GM12878 (cell line): Measurements from ENCODE around the gene FABP1. TPM values are rescaled to one million over a fixed set of nuclear protein-coding genes. Genes with fewer than 3 reads are reported as not detected.

Experiments used
- ATAC-seq: fragments of 200-7000 bp; cut with Tn5 transposase; 3 replicates; pipeline ENCODE4 v1.9.1; 2020; ENCODE audit warnings: mild to moderate bottlenecking, moderate library complexity
- BruUV-seq: library from RNA; stranded (reverse); fragments of 400-500 nt; replicated peaks from 2 replicates; lab custom pipeline; 2021; lab: Mats Ljungman, UMichigan
- CTCF ChIA-PET: fragments of 300-600 bp; sonication (Branson Sonifier 250); formaldehyde crosslinking; extraction: SDS; loops from one replicate; lab custom pipeline; 2021; ENCODE audit warnings: inconsistent platforms; lab: Yijun Ruan, JAX
- POLR2A ChIA-PET: fragments of 350-600 bp; formaldehyde crosslinking; extraction: SDS; loops from one replicate; lab custom pipeline; 2021; ENCODE audit warnings: inconsistent platforms; lab: Charles Lee
- RAD21 ChIA-PET: fragments of 300-600 bp; sonication (Branson Sonifier 250); formaldehyde crosslinking; loops from one replicate; lab custom pipeline; 2023; ENCODE audit warnings: antibody characterized with exemption; ENCODE audit not compliant: unreplicated experiment; lab: Charles Lee
- SMC1A ChIA-PET: fragments of 300-600 bp; sonication (Branson Sonifier 250); formaldehyde crosslinking; loops from one replicate; lab custom pipeline; 2023; ENCODE audit not compliant: unreplicated experiment, uncharacterized antibody; lab: Charles Lee
- DNase-seq: peaks from one replicate; pipeline ENCODE4 v3.0.0-alpha.2; 2011; ENCODE audit warnings: low read depth, low spot score
- FAIRE-seq: peaks from 3 replicates; lab custom pipeline; 2011; peaks lifted over from hg19 to GRCh38; lab: Jason Lieb, UNC
- H2AFZ ChIP-seq: 2 replicates; pipeline ENCODE4 v1.6.0; 2011; ENCODE audit warnings: low read depth, low read length, control low read depth; ENCODE audit not compliant: control insufficient read depth
- H3K27ac ChIP-seq: 2 replicates; pipeline ENCODE4 v1.5.1; 2011; ENCODE audit warnings: control low read depth; ENCODE audit not compliant: control insufficient read depth, insufficient read depth
- H3K27me3 ChIP-seq, 2 experiments: replicated peaks in 1 of 2; 2 replicates each; pipeline versions ENCODE4 v1.6.0 to v1.6.1; 2011; ENCODE audit warnings: low read length in 1 of 2; ENCODE audit not compliant: control insufficient read depth in 2 of 2, insufficient read depth in 2 of 2
- H3K36me3 ChIP-seq, 2 experiments: 2 replicates each; pipeline ENCODE4 v1.5.1; 2011; ENCODE audit warnings: low read length in 1 of 2; ENCODE audit not compliant: control insufficient read depth in 2 of 2, insufficient read depth in 2 of 2
- H3K4me1 ChIP-seq: 2 replicates; pipeline ENCODE4 v1.6.1; 2011; ENCODE audit warnings: mild to moderate bottlenecking, low read length, moderate library complexity, mixed read lengths; ENCODE audit not compliant: control insufficient read depth, insufficient read depth
- H3K4me2 ChIP-seq: 2 replicates; pipeline ENCODE4 v1.6.0; 2011; ENCODE audit warnings: control low read depth; ENCODE audit not compliant: control insufficient read depth, insufficient read depth
- H3K4me3 ChIP-seq: fragments of 200-600 bp; sonication (generic); 2 replicates; pipeline ENCODE4 v1.5.1; 2016
- H3K79me2 ChIP-seq: 2 replicates; pipeline ENCODE4 v1.6.0; 2011; ENCODE audit warnings: low read length; ENCODE audit not compliant: control insufficient read depth, insufficient read depth
- H3K9ac ChIP-seq: 2 replicates; pipeline ENCODE4 v1.8.0; 2011; ENCODE audit warnings: low read length, control low read depth, mixed read lengths; ENCODE audit not compliant: control insufficient read depth, insufficient read depth
- H3K9me3 ChIP-seq: replicated peaks from 3 replicates; pipeline ENCODE4 v1.5.1; 2011; ENCODE audit warnings: mild to moderate bottlenecking, low read length; ENCODE audit not compliant: control insufficient read depth, insufficient read depth
- H4K20me1 ChIP-seq: 2 replicates; pipeline ENCODE4 v1.6.0; 2011; ENCODE audit not compliant: control insufficient read depth, insufficient read depth
- ASH2L ChIP-seq: fragments of 300-600, 200-600 bp; sonication (generic); IDR thresholded peaks from 2 replicates; pipeline ENCODE4 v1.6.1; 2017; ENCODE audit warnings: low read depth, mild to moderate bottlenecking, borderline replicate concordance
- CEBPZ ChIP-seq: fragments of 150-350 bp; IDR thresholded peaks from 2 replicates; pipeline ENCODE4 v1.6.1; 2016; ENCODE audit warnings: low read depth, low read length
- CHD1 ChIP-seq: IDR thresholded peaks from 2 replicates; pipeline ENCODE4 v1.6.1; 2012; ENCODE audit warnings: low read depth, low read length, improper control_type of control experiment
- POLR2A ChIP-seq: IDR thresholded peaks from 2 replicates; pipeline ENCODE4 v1.6.1; 2011; ENCODE audit warnings: low read depth, mild to moderate bottlenecking, low read length
- POLR2AphosphoS5 ChIP-seq: IDR thresholded peaks from 2 replicates; pipeline ENCODE4 v1.6.1; 2011; ENCODE audit warnings: mild to moderate bottlenecking, low read length, inconsistent platforms
- RBBP5 ChIP-seq: fragments of 200-600 bp; sonication (generic); conservative IDR thresholded peaks from 2 replicates; pipeline ENCODE4 v1.6.1; 2016
- SPI1 ChIP-seq: IDR thresholded peaks from 2 replicates; pipeline ENCODE4 v1.6.1; 2011; ENCODE audit warnings: low read depth, mild to moderate bottlenecking, low read length, moderate library complexity, borderline replicate concordance; ENCODE audit not compliant: insufficient read depth
- STAT1 ChIP-seq: fragments of 450-650 bp; conservative IDR thresholded peaks from 2 replicates; pipeline ENCODE4 v1.6.1; 2014; ENCODE audit warnings: antibody characterized with exemption, mild to moderate bottlenecking
- WGBS: methylation state at CpG from one replicate; pipeline ENCODE4 v1.1.6; 2016; ENCODE audit warnings: low lambda C conversion rate; ENCODE audit not compliant: insufficient replicate concordance, insufficient coverage; ENCODE audit errors: missing lambda C conversion rate; 5-methylcytosine and 5-hydroxymethylcytosine counted together
- in situ Hi-C: fragments of 300-500 bp; cut with MboI; formaldehyde crosslinking; loops from 9 replicates; pipeline ENCODE4 v1.14.3; 2018; ENCODE audit warnings: mixed read lengths
- intact Hi-C: fragments of 100-400 bp; cut with micrococcal nuclease; formaldehyde crosslinking; loops from one replicate; pipeline ENCODE4 v1.14.2; 2022; ENCODE audit not compliant: unreplicated experiment
- polyA plus RNA-seq, 11 experiments: library from polyadenylated mRNA; depleted of rRNA in 4 of 11; unstranded in 6 of 11; stranded (reverse) in 5 of 11; fragments of >200 nt; fragmentation: Nextera tagmentation in 4 of 11; fragmentation: Illumina TruSeq in 1 of 11; extraction: Ambion mirVana in 4 of 11; extraction: Trizol in 1 of 11; gene quantifications; 1 replicate in 1 of 11; 2 replicates in 10 of 11; pipeline versions ENCODE4 v1.2.1 to v1.2.3, GENCODE V29; 2011 to 2016; ENCODE audit warnings: inconsistent platforms in 2 of 11, missing spikeins in 2 of 11, low read depth in 1 of 11
- total RNA-seq, 4 experiments: library from RNA; depleted of rRNA in 3 of 4; stranded (reverse); fragments of >200 nt in 3 of 4; fragmentation: Illumina TruSeq in 1 of 4; extraction: Trizol in 1 of 4; gene quantifications; 2 replicates each; pipeline versions ENCODE4 v1.2.1 to v1.2.3, GENCODE V29; 2013 to 2021
- TF ChIP-seq, protein P1 (sequence below): fragments of 450-650 bp; IDR thresholded peaks from 2 replicates; pipeline ENCODE4 v1.6.1; 2016; ENCODE audit warnings: mild to moderate bottlenecking

The FABP1 gene
- total and polyA plus RNA-seq, 10 of the 15 experiments (the other 5 are each of a cell fraction or from before 2014, with no cell fraction given) = not detected

DNA sequence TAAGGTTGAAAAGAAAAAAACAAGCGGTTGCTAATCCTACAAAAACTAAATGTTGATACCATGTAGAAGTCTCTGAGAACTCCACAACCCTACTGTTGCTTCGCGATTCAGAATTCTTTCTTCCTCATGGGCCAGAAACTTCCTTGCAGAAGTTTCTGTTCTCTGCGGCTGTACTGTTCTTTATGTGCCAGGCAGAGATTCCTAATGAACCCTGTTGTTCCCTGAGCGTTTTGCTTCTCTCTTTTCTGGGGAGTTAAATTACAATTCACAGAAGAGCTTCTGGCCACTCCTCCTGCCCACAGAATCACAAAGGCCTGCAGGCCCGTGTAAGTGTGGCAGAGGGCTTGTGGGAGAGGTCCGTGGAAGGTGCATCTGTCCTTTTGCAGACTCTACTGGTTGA lies 40.5 kb upstream of the FABP1 start:
- RAD21 ChIA-PET = interaction anchor here (1.3 kb wide), 1 partner anchor 8 kb away, joined by 3 read pairs; no protein-coding TSS in a partner anchor
- Histone ChIP-seq H3K79me2 (no peaks in the 10 kb centered on the region), H2AFZ (no peak overlapping the region), H3K4me2 (no peak overlapping the region), H3K9me3 (no peaks in the 10 kb centered on the region; the same call in 2 of the 3 replicates), H3K27me3 (peaks cover 0 to 2% of the 10 kb centered on the region in 2 experiments; a peak in 3 of 4 replicates), H3K9ac (no peak overlapping the region), H4K20me1 (no peaks in the 10 kb centered on the region), H3K36me3 (no peaks in the 10 kb centered on the region), H3K4me3 (no peak overlapping the region), H3K4me1 (no peaks in the 10 kb centered on the region), H3K27ac (no peak overlapping the region)
- BruUV-seq = no TSS peak
- no peak for DNase-seq
- POLR2A ChIA-PET = interaction anchor here (1.0 kb wide), 1 partner anchor 107 kb away, joined by 3 read pairs; no protein-coding TSS in a partner anchor
- SMC1A ChIA-PET = interaction anchor here (1.2 kb wide), 1 partner anchor 108 kb away, joined by 6 read pairs; no protein-coding TSS in a partner anchor
- no peak for TF ChIP-seq CEBPZ
- TF ChIP-seq STAT1 = no peak
- no peak for TF ChIP-seq CHD1
- TF ChIP-seq ASH2L = no peak
- TF ChIP-seq, protein P1, sequence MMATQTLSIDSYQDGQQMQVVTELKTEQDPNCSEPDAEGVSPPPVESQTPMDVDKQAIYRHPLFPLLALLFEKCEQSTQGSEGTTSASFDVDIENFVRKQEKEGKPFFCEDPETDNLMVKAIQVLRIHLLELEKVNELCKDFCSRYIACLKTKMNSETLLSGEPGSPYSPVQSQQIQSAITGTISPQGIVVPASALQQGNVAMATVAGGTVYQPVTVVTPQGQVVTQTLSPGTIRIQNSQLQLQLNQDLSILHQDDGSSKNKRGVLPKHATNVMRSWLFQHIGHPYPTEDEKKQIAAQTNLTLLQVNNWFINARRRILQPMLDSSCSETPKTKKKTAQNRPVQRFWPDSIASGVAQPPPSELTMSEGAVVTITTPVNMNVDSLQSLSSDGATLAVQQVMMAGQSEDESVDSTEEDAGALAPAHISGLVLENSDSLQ = no peak
- TF ChIP-seq RBBP5 = no peak
- TF ChIP-seq POLR2A = no peak
- TF ChIP-seq SPI1 = no peak
- TF ChIP-seq POLR2AphosphoS5 = no peak
- in situ Hi-C loops (no loop called here), intact Hi-C loops (no loop called here)
- CTCF ChIA-PET = interaction anchor here (1.6 to 2.3 kb wide), 2 partner anchors 9 to 108 kb away, joined by 3 to 11 read pairs; no protein-coding TSS in a partner anchor
- FAIRE-seq = no peak
- 41% methylated on average over 7 of the region's 7 CpGs for WGBS
- ATAC-seq = no peak
